Fibroblast of lung (primary cell): Measurements from ENCODE around the gene EMC9. TPM values are rescaled to one million over a fixed set of nuclear protein-coding genes. Genes with fewer than 3 reads are reported as not detected.
A peak's percentile ranks its signal among the peaks of the same experiment; 100 is the strongest.

Source experiments
- DNase-seq, 2 donors: peaks; one replicate each; pipeline versions ENCODE4 v3.0.0 to v3.0.0-alpha.2; 2010; ENCODE audit warnings: low read depth in 2 of 2
- H2AFZ ChIP-seq: 2 replicates; pipeline ENCODE4 v1.5.1; 2012; ENCODE audit warnings: low read length, control low read depth, inconsistent platforms
- H3K27ac ChIP-seq: 2 replicates; pipeline ENCODE4 v1.5.1; 2011; ENCODE audit warnings: low read length, control low read depth; ENCODE audit not compliant: insufficient read depth
- H3K27me3 ChIP-seq: 2 replicates; pipeline ENCODE4 v1.5.1; 2011; ENCODE audit warnings: mild to moderate bottlenecking, low read length; ENCODE audit not compliant: control insufficient read depth, insufficient read depth
- H3K36me3 ChIP-seq: 2 replicates; pipeline ENCODE4 v1.5.1; 2011; ENCODE audit warnings: low read length; ENCODE audit not compliant: control insufficient read depth, insufficient read depth
- H3K4me1 ChIP-seq: 2 replicates; pipeline ENCODE4 v1.5.1; 2011; ENCODE audit warnings: low read length; ENCODE audit not compliant: control insufficient read depth, insufficient read depth; ENCODE audit errors: extremely low read depth
- H3K4me2 ChIP-seq: 2 replicates; pipeline ENCODE4 v1.5.1; 2011; ENCODE audit warnings: low read length, control low read depth; ENCODE audit not compliant: insufficient read depth; ENCODE audit errors: extremely low read depth
- H3K4me3 ChIP-seq, 4 experiments: fragments of 200-600 bp in 1 of 4; sonication (generic) in 1 of 4; replicated peaks in 1 of 4; 2 replicates each; pipeline ENCODE4 v1.5.1; 2011 to 2016; ENCODE audit warnings: low read length in 4 of 4, low read depth in 3 of 4, mild to moderate bottlenecking in 3 of 4, control low read depth in 2 of 4, inconsistent platforms in 1 of 4, mixed read lengths in 1 of 4; ENCODE audit not compliant: insufficient read depth in 1 of 4; ENCODE audit errors: control extremely low read depth in 1 of 4
- H3K79me2 ChIP-seq: 2 replicates; pipeline ENCODE4 v1.5.1; 2012; ENCODE audit warnings: mild to moderate bottlenecking, low read length, inconsistent platforms; ENCODE audit not compliant: control insufficient read depth, insufficient read depth
- H3K9ac ChIP-seq: 2 replicates; pipeline ENCODE4 v1.5.1; 2011; ENCODE audit warnings: mild to moderate bottlenecking, low read length, control low read depth; ENCODE audit not compliant: insufficient read depth
- H3K9me3 ChIP-seq: 2 replicates; pipeline ENCODE4 v1.5.1; 2012; ENCODE audit warnings: low read depth, low read length; ENCODE audit not compliant: control insufficient read depth, insufficient read depth
- H4K20me1 ChIP-seq: 2 replicates; pipeline ENCODE4 v1.5.1; 2011; ENCODE audit warnings: low read length; ENCODE audit not compliant: control insufficient read depth, insufficient read depth; ENCODE audit errors: extremely low read depth
- CTCF ChIP-seq, 2 donors: IDR thresholded peaks in 1 of 2; conservative IDR thresholded peaks in 1 of 2; 1 replicate in 1 of 2; 2 replicates in 1 of 2; pipeline ENCODE4 v1.5.1; 2011 to 2012; ENCODE audit warnings: low read length in 2 of 2, control low read depth in 1 of 2, inconsistent platforms in 1 of 2, low read depth in 1 of 2, mild to moderate bottlenecking in 1 of 2
- EZH2 ChIP-seq: IDR thresholded peaks from 2 replicates; pipeline ENCODE4 v1.5.1; 2012; ENCODE audit warnings: low read length, control low read depth, mild to moderate bottlenecking; ENCODE audit errors: missing control alignments
- polyA plus RNA-seq, 2 donors: library from polyadenylated mRNA; depleted of rRNA in 1 of 2; stranded (reverse) in 1 of 2; unstranded in 1 of 2; fragments of >200 nt; gene quantifications; 2 replicates each; pipeline ENCODE4 v1.2.1, GENCODE V29; 2011 to 2012; ENCODE audit warnings: missing spikeins in 1 of 2
- total RNA-seq: library from RNA; depleted of rRNA; stranded (reverse); fragments of >200 nt; gene quantifications from 2 replicates; pipeline ENCODE4 v1.2.1, GENCODE V29; 2014

EMC9 gene
- total and polyA plus RNA-seq, 2 donors (not counting 1 experiment from before 2014, with no cell fraction given): 6.6 to 18.0 TPM

GRCh38 chr14:24094841-24095270, 46.5 kb downstream of the EMC9 start:
- no peak for DNase-seq
- Histone ChIP-seq H3K79me2 (no peaks in the 10 kb centered on the region), H3K36me3 (peaks cover 2% of the 10 kb centered on the region), H3K27me3 (no peaks in the 10 kb centered on the region), H3K9me3 (no peaks in the 10 kb centered on the region), H3K4me2 (peak overlapping the region; percentile 77), H3K4me3 (peak overlapping the region; percentile 66 to 91 (median 84)), H3K27ac (peak overlapping the region; percentile 64), H4K20me1 (no peaks in the 10 kb centered on the region), H3K9ac (peak overlapping the region; percentile 73), H3K4me1 (peaks cover 2% of the 10 kb centered on the region), H2AFZ (peak overlapping the region; percentile 71)
- TF ChIP-seq EZH2 (no peak), CTCF (conservative IDR thresholded peaks at IDR 0.05 in 1 of 2, IDR thresholded peaks at IDR 0.05 in 1 of 2; ENCODE audit: low read depth in 1 of 2, low read length in 2 of 2) (no peak)

- Histone ChIP-seq H3K27ac (peak within 1 kb of the TSS; percentile 64), H3K9me3 (no peaks in the 10 kb centered on the region), H3K4me1 (peaks cover 2% of the 10 kb centered on the region), H2AFZ (peak within 1 kb of the TSS; percentile 71), H3K79me2 (no peaks in the 10 kb centered on the region), H4K20me1 (no peaks in the 10 kb centered on the region), H3K4me3 (peak within 1 kb of the TSS; percentile 66 to 91 (median 84)), H3K9ac (peak within 1 kb of the TSS; percentile 73), H3K4me2 (peak within 1 kb of the TSS; percentile 77), H3K27me3 (no peaks in the 10 kb centered on the region), H3K36me3 (peaks cover 2% of the 10 kb centered on the region)
- TF ChIP-seq EZH2: no peak
- TF ChIP-seq CTCF (conservative IDR thresholded peaks at IDR 0.05 in 1 of 2, IDR thresholded peaks at IDR 0.05 in 1 of 2; ENCODE audit: low read depth in 1 of 2, low read length in 2 of 2): peak in 1 of 2 donors; percentile 26
- peak; percentile 82 to 92 for DNase-seq
These were observed 47.2 kb downstream of the EMC9 start, which contains the start of gene PCK2 for GRCh38 chr14:24093901-24094840. Gene PCK2 (plus strand): TSS chr14:24094311. CDS start chr14:24094406, 95 bp downstream.

- peak overlapping the region in 1 of 4 experiments; percentile 91 for H3K4me3 ChIP-seq
- H2AFZ ChIP-seq: peak overlapping the region; percentile 3
- no peaks in the 10 kb centered on the region for H3K9me3 ChIP-seq
- no peak overlapping the region for H3K4me2 ChIP-seq
- H3K9ac ChIP-seq: no peak overlapping the region
- H3K27me3 ChIP-seq: no peaks in the 10 kb centered on the region
- peaks cover 2% of the 10 kb centered on the region for H3K4me1 ChIP-seq
- H3K27ac ChIP-seq: no peak overlapping the region
- H4K20me1 ChIP-seq: no peaks in the 10 kb centered on the region
- DNase-seq: no peak
- peaks cover under 1% of the 10 kb centered on the region for H3K36me3 ChIP-seq
- no peaks in the 10 kb centered on the region for H3K79me2 ChIP-seq
- TF ChIP-seq CTCF (conservative IDR thresholded peaks at IDR 0.05 in 1 of 2, IDR thresholded peaks at IDR 0.05 in 1 of 2; ENCODE audit: low read depth in 1 of 2, low read length in 2 of 2) (no peak), EZH2 (no peak)
These were observed 48.0 kb downstream of the EMC9 start for GRCh38 chr14:24093207-24093900.
